GM12864 (cell line): ENCODE data around the gene ROBO2.

ENCODE experiments used
- DNase-seq: peaks from one replicate; pipeline ENCODE4 v3.0.0-alpha.2; 2011; ENCODE audit warnings: low read depth
- H3K4me3 ChIP-seq: 2 replicates; pipeline ENCODE4 v1.5.1; 2011; ENCODE audit warnings: mild to moderate bottlenecking, low read depth, low read length, control low read depth
- TF ChIP-seq, protein P1 (sequence below): IDR thresholded peaks from 2 replicates; pipeline ENCODE4 v1.5.1; 2011; ENCODE audit warnings: low read depth, mild to moderate bottlenecking, moderate library complexity, low read length, control low read depth, inconsistent platforms; ENCODE audit errors: missing control alignments

ROBO2 gene

DNA sequence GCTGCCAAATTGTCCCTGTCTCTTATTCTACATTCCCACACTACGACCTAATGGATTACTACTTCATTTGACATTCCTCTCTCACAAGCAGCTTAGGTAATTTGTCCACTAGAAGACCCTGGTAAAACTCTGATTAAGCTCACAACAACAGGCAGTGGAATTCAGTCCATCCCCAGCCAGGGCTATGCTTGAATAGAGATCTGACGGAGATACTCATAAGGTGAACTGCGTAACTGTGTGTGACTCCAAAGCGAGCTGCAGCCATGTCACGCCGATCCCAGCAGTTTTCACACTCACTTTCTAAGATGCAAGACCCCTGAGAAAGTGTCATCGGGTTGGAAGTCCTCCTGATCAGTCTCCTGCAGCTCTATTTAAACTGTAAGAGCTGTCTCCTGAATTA lies 25.7 kb upstream of the ROBO2 start:
- H3K4me3 ChIP-seq = no peak overlapping the region
- TF ChIP-seq, protein P1, sequence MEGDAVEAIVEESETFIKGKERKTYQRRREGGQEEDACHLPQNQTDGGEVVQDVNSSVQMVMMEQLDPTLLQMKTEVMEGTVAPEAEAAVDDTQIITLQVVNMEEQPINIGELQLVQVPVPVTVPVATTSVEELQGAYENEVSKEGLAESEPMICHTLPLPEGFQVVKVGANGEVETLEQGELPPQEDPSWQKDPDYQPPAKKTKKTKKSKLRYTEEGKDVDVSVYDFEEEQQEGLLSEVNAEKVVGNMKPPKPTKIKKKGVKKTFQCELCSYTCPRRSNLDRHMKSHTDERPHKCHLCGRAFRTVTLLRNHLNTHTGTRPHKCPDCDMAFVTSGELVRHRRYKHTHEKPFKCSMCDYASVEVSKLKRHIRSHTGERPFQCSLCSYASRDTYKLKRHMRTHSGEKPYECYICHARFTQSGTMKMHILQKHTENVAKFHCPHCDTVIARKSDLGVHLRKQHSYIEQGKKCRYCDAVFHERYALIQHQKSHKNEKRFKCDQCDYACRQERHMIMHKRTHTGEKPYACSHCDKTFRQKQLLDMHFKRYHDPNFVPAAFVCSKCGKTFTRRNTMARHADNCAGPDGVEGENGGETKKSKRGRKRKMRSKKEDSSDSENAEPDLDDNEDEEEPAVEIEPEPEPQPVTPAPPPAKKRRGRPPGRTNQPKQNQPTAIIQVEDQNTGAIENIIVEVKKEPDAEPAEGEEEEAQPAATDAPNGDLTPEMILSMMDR = no peak
- DNase-seq = no peak

DNA sequence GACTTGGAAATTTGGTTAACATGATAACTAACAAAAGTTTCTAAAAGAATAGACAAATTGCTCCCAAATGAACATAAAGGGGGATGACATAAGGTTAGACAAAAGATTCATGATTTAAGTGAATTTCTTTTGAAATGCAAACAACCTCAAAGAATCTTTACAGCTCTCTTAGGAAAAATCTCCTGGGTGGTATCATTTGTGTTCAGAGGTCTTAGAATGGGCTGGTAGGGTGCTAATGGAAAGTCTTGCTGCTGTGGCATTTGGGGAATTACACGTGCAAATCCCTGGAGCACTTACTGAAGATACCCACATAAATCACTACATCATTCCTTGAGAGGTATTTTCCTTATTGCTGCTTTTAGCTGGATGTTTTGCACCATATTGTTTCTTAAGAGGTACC lies 14.4 kb upstream of the ROBO2 start:
- no peak for DNase-seq
- TF ChIP-seq, protein P1 = no peak
- H3K4me3 ChIP-seq = no peak overlapping the region

DNA sequence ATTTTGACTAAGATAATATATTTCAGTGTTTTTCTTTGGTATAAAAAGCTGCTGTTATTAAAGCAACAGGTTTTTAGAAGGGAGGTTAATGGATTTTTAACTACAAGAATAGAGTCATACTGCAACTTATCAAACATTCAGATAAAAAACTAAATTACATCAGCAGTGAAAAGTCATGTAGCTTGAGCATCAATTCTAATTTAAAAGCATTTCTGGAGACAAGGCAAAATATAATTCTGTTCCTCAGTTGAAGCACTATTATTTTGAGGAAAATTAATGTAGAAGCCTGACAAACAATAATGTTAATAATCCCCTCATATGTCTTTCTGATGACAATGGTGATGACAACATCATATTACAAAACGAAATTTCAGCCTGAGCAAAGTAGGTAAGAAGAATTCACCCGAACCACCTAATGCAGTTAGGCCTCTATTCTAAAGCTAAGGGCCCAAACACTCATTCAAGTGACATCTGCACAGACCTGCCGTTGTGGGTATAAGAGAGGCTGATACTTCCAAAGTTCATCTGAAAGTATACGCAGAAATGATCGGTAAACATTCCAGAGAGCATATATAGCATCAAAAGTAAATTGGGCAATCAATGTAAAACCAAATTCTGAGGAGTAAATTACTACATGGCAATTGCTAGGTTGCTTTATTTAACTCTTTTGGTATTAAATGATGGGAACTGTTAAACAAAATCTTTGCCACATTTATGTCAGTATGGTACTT lies 12.8 kb upstream of the ROBO2 start:
- H3K4me3 ChIP-seq = no peak overlapping the region
- TF ChIP-seq, protein P1 = no peak
- no peak for DNase-seq

DNA sequence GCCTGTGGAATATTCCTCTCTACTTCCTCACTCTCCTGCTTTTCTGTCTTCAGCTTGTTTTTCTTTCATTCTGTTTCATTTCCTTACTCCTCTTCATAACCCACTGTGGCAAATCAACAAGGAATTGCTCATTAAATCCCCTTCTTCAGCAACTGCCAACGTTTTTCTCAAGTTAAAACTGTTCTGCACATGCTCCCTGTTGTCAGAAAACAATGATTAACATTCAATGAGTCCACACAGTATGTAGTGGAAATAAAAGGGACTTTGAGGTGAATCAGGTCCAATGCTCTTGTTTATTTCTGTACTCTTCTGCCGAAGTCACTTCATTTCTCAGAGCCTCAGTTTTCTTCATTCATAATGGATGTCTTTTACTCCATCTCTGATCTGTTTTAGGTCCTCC lies 11.9 kb upstream of the ROBO2 start:
- H3K4me3 ChIP-seq = no peak overlapping the region
- DNase-seq = no peak
- TF ChIP-seq, protein P1 = no peak

DNA sequence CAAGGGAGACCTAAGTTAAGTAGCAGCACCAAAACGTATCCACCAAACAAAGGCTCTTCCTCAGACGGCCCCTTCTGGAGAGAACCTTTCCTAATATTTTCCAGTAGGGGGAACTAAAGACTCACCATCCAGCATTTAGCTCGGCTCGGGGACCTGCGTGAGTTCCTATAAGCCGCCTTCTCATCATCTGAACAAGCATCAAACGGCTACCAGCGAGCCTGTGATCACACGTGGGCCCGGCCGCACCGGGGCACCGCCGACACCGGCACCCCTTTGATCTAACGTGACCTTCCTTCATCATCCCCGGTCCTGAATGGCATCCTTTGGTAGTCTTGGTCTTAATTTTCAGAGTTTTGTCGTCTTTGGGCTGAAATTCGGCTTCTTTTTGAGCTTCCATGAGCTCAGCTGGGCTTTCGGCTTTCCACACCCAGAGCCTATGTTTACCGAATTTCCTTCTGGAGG lies 1.4 kb upstream of the ROBO2 start:
- H3K4me3 ChIP-seq = no peak overlapping the region
- DNase-seq = no peak
- TF ChIP-seq, protein P1 = no peak

DNA sequence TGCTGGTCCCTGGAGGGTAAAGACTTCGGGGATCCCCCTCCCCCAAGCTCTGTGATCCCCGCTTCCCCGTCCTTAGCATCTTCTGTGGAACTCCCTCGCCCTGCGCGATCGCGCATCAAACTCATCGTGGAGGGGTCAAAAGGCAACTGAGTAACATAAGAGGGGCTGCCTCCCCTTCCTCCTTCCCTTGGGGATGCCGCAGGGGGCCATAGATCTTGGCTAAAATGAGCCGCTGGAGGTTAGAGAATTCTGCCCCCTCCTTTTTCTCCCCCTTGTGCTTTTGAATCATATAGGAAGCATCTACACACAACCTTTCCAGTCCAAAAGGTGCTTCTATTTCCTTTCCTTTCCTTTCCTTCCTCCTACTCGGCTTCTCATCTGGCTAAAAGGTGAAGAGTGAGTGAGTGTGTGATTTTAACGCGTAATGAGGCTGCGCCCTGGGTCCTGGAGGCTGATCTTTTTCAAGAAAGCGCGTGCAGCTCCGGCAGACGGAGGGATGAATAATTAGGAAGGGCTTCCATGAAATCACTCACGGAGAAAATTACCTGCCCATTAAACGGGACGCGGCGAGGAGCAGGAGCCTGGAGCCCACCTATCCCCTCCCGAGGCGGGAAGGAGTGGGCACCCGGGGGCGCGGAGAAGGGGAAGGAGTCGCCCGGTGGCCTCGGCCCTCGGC lies 831 bp upstream of the ROBO2 start:
- TF ChIP-seq, protein P1 = no peak
- no peak overlapping the region for H3K4me3 ChIP-seq

DNA sequence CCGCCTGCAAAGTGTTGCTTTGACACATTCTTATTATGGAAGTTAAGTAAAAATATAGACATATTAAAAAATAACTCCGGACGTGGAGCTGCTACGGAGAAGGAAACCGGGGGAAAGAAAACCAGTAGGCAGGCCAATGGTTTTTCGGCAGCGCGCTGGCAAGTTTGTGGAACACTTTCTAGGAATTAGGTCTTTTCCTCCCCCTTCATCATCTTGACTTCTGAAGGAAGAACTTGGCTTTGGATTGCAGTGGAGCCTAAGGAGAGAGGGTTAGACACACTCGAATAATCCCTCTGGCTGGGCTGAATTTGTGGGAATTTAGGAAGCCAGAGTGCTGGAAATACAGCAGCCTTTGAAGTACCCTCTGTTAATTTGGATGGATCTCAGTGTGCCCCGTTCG lies 317 bp downstream of the ROBO2 start:
- DNase-seq = no peak
- no peak overlapping the region for H3K4me3 ChIP-seq
- TF ChIP-seq, protein P1 = no peak

More for the DNA sequence above, 831 bp upstream of the ROBO2 start:
- no peak for DNase-seq
